Measurements from ENCODE around the gene MYO1D. TPM values are rescaled to one million over a fixed set of nuclear protein-coding genes. Genes with fewer than 3 reads are reported as not detected.

Gene MYO1D
- total RNA-seq, 1 experiment from 2014 or later = 40.8 TPM

- Histone ChIP-seq H3K4me1 (replicated peaks; ENCODE audit: insufficient read depth) (no peaks in the 10 kb centered on the region), H3F3A (ENCODE audit: insufficient read depth, low read depth) (peaks cover 53% of the 10 kb centered on the region), H3K27me3 (ENCODE audit: insufficient read depth, low read depth) (no peaks in the 10 kb centered on the region), H3K4me2 (no peak overlapping the region), H2AFZ (no peak overlapping the region), H3K79me2 (ENCODE audit: low read depth) (no peaks in the 10 kb centered on the region), H3K4me3 (no peak overlapping the region), H4K20me1 (ENCODE audit: insufficient read depth) (peaks cover 17% of the 10 kb centered on the region; the same call in 1 of the 2 replicates), H3K9me3 (ENCODE audit: insufficient read depth, low read depth) (no peaks in the 10 kb centered on the region), H3K27ac (no peak overlapping the region), H3K36me3 (ENCODE audit: low read depth) (peaks cover 23% of the 10 kb centered on the region), H3K9me2 (ENCODE audit: insufficient read depth) (no peaks in the 10 kb centered on the region)
- POLR2A ChIA-PET (ENCODE audit: unreplicated experiment) = no interaction called here
- BruUV-seq (replicated peaks) = TSS peak; percentile 18
- intact Hi-C loops (cut with micrococcal nuclease; ENCODE audit: unreplicated experiment) = no loop called here
- TF ChIP-seq CTCF (conservative IDR thresholded peaks at IDR 0.05) (no peak), EZH2 (IDR thresholded peaks at IDR 0.05; ENCODE audit: low read depth) (no peak)
- DNase-seq = no peak
- CTCF ChIA-PET = interaction anchor here (0.6 to 0.7 kb wide), 2 partner anchors 11 to 559 kb away, joined by 3 read pairs; no protein-coding TSS in a partner anchor
Measured at GRCh38 chr17:32481193-32481592, 395.7 kb downstream of the MYO1D start.

- Histone ChIP-seq H3K27ac (no peak overlapping the region), H3K4me3 (no peak overlapping the region), H3K79me2 (ENCODE audit: low read depth) (no peaks in the 10 kb centered on the region), H3K9me2 (ENCODE audit: insufficient read depth) (no peaks in the 10 kb centered on the region), H3K4me2 (no peak overlapping the region), H3K4me1 (replicated peaks; ENCODE audit: insufficient read depth) (no peaks in the 10 kb centered on the region), H3K27me3 (ENCODE audit: insufficient read depth, low read depth) (no peaks in the 10 kb centered on the region), H4K20me1 (ENCODE audit: insufficient read depth) (peaks cover 17% of the 10 kb centered on the region; the same call in 1 of the 2 replicates), H3F3A (ENCODE audit: insufficient read depth, low read depth) (peaks cover 32% of the 10 kb centered on the region), H3K9me3 (ENCODE audit: insufficient read depth, low read depth) (no peaks in the 10 kb centered on the region), H3K36me3 (ENCODE audit: low read depth) (peaks cover 36% of the 10 kb centered on the region), H2AFZ (no peak overlapping the region)
- intact Hi-C loops (cut with micrococcal nuclease; ENCODE audit: unreplicated experiment) = no loop called here
- no TSS peak for BruUV-seq (replicated peaks)
- no peak for DNase-seq
- POLR2A ChIA-PET (ENCODE audit: unreplicated experiment) = no interaction called here
- CTCF ChIA-PET = no interaction called here
- TF ChIP-seq CTCF (conservative IDR thresholded peaks at IDR 0.05) (no peak), EZH2 (IDR thresholded peaks at IDR 0.05; ENCODE audit: low read depth) (no peak)
Measured at GRCh38 chr17:32479074-32479617, 397.8 kb downstream of the MYO1D start.

GRCh38 chr17:32477220-32477619 is 399.7 kb downstream of the MYO1D start:
- intact Hi-C loops (cut with micrococcal nuclease; ENCODE audit: unreplicated experiment) = no loop called here

More at GRCh38 chr17:32477220-32477619, 399.7 kb downstream of the MYO1D start:
- H3K4me2 ChIP-seq = no peak overlapping the region
- peaks cover 44% of the 10 kb centered on the region for H3K36me3 ChIP-seq (ENCODE audit: low read depth)
- ChIA-PET POLR2A (ENCODE audit: unreplicated experiment) (no interaction called here), CTCF (no interaction called here)
- no peaks in the 10 kb centered on the region for H3K79me2 ChIP-seq (ENCODE audit: low read depth)
- no peak for DNase-seq
- 0 out of 2 replicates have a peak, but pooled peaks cover 9% of the 10 kb centered on the region for H4K20me1 ChIP-seq (ENCODE audit: insufficient read depth)
- H3K27ac ChIP-seq = no peak overlapping the region
- H2AFZ ChIP-seq = no peak overlapping the region
- BruUV-seq (replicated peaks) = no TSS peak
- no peaks in the 10 kb centered on the region for H3K9me2 ChIP-seq (ENCODE audit: insufficient read depth)
- no peaks in the 10 kb centered on the region for H3K4me1 ChIP-seq (replicated peaks; ENCODE audit: insufficient read depth)
- no peak for TF ChIP-seq CTCF (conservative IDR thresholded peaks at IDR 0.05)
- H3K27me3 ChIP-seq (ENCODE audit: insufficient read depth, low read depth) = no peaks in the 10 kb centered on the region
- H3K4me3 ChIP-seq = no peak overlapping the region
- no peaks in the 10 kb centered on the region for H3K9me3 ChIP-seq (ENCODE audit: insufficient read depth, low read depth)
- H3F3A ChIP-seq (ENCODE audit: insufficient read depth, low read depth) = peaks cover 13% of the 10 kb centered on the region
